Fibroblast of lung (primary cell): ENCODE data around the gene OGFR.

ENCODE experiments used
- EZH2 ChIP-seq: IDR thresholded peaks from 2 replicates; pipeline ENCODE4 v1.5.1; 2012; ENCODE audit warnings: low read length, control low read depth, mild to moderate bottlenecking; ENCODE audit errors: missing control alignments
- TF ChIP-seq, protein P1 (sequence below), 2 donors: IDR thresholded peaks in 1 of 2; conservative IDR thresholded peaks in 1 of 2; 1 replicate in 1 of 2; 2 replicates in 1 of 2; pipeline ENCODE4 v1.5.1; 2011 to 2012; ENCODE audit warnings: low read length in 2 of 2, control low read depth in 1 of 2, inconsistent platforms in 1 of 2, low read depth in 1 of 2, mild to moderate bottlenecking in 1 of 2

DNA sequence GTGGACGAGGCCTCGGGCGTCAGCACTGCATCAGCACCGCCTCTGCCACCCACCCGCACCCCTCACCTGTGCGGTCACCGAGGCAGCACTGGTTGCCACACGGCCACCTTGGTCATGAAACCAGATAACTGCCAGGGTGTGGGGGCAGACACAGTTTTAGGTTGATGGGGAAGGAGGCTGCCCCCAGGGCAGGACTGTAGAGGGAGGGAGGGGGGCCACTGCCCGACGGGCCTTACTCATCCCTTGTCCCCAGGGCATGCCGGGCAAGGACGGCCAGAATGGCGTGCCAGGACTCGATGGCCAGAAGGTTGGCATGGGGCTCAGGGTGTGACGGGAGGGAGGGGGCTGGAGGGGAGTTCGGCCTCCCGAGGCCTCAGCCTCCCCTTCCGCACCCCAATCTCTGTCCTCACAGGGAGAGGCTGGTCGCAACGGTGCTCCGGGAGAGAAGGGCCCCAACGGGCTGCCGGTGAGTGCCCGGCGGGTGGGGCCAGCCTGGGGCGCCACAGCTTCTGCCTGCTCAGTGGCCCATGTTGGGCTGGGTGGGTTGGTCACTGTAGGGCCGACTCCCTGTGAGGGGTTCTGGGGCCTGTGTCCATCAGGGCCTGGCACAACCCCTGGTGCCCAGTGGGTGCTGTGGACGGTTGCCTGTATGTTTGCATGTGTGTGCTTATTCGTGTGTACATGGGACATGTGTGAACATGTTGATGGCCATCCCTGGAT is 24.0 kb downstream of the OGFR start:
- TF ChIP-seq, protein P1, sequence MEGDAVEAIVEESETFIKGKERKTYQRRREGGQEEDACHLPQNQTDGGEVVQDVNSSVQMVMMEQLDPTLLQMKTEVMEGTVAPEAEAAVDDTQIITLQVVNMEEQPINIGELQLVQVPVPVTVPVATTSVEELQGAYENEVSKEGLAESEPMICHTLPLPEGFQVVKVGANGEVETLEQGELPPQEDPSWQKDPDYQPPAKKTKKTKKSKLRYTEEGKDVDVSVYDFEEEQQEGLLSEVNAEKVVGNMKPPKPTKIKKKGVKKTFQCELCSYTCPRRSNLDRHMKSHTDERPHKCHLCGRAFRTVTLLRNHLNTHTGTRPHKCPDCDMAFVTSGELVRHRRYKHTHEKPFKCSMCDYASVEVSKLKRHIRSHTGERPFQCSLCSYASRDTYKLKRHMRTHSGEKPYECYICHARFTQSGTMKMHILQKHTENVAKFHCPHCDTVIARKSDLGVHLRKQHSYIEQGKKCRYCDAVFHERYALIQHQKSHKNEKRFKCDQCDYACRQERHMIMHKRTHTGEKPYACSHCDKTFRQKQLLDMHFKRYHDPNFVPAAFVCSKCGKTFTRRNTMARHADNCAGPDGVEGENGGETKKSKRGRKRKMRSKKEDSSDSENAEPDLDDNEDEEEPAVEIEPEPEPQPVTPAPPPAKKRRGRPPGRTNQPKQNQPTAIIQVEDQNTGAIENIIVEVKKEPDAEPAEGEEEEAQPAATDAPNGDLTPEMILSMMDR (conservative IDR thresholded peaks at IDR 0.05 in 1 of 2, IDR thresholded peaks at IDR 0.05 in 1 of 2; ENCODE audit: low read depth in 1 of 2, low read length in 2 of 2): no peak
- no peak for TF ChIP-seq EZH2
